NCI-H510A treated with DMSO at 0.1 percent for 48 hours (cell line): Measurements from ENCODE around the gene CYP2J2.
"Not testable (repeated sequence)": the region's sequence is repeated elsewhere in the genome, so short reads cannot be mapped to it uniquely, and the experiment has no call there.

Source experiments
- DNase-seq: peaks from one replicate; lab custom pipeline; 2025; lab: John Stamatoyannopoulos, UW

The CYP2J2 gene, protein sequence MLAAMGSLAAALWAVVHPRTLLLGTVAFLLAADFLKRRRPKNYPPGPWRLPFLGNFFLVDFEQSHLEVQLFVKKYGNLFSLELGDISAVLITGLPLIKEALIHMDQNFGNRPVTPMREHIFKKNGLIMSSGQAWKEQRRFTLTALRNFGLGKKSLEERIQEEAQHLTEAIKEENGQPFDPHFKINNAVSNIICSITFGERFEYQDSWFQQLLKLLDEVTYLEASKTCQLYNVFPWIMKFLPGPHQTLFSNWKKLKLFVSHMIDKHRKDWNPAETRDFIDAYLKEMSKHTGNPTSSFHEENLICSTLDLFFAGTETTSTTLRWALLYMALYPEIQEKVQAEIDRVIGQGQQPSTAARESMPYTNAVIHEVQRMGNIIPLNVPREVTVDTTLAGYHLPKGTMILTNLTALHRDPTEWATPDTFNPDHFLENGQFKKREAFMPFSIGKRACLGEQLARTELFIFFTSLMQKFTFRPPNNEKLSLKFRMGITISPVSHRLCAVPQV

DNA sequence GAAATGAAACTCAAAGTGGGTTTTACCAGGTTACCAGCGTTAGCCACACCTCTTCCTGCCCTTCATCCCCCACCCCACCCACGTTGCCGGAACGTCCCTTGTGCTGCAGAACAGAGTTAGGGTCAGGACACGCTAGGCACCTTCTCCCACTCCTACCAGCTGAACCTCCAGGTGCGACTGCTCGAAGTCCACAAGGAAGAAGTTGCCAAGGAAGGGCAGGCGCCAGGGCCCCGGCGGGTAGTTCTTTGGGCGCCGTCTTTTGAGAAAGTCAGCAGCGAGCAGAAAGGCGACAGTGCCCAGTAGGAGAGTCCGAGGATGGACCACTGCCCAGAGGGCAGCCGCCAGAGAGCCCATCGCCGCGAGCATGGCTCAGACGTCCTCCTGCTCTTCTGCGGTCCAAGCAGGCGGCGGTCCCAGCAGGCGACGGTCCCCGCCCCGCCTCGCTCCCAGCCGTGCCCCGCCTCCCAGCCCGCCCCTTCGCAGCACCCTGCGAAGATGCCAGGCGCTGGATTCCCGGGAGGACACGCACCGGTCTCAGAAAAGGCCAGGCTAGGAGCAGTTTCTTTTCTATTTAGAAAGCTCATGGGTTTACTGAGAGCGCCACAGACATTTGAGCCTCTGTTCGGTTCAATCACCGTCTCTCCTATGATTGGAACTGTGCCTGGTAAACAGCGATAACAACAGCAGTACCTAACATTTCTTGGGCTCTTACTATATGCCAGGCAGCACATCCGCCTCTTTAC lies at the start of gene CYP2J2:
Gene CYP2J2 (minus strand): TSS at position 393 of the 743 bp plus-strand sequence. CDS start 27 bp downstream, at position 366.
- DNase-seq, result peak; percentile 80

DNA sequence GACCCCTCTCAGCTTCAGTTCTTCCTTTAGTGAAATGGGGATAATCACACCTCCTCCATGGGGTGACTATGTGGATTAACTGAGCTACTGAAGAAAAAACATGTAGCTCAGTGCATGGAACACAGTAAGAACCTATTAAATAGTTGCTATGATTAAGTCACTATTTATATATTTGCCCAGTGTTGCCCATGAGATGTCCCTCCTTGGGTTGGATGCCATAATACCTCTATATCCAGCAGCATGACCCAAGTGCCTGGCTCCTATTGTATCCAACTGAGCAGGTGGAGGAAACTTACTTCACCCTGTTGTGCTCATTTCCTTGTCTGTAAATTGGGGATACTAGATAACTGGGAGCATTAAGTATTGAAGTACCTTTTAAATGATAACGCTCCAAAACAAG lies 47.1 kb upstream of the CYP2J2 start:
- DNase-seq, result no peak

DNA sequence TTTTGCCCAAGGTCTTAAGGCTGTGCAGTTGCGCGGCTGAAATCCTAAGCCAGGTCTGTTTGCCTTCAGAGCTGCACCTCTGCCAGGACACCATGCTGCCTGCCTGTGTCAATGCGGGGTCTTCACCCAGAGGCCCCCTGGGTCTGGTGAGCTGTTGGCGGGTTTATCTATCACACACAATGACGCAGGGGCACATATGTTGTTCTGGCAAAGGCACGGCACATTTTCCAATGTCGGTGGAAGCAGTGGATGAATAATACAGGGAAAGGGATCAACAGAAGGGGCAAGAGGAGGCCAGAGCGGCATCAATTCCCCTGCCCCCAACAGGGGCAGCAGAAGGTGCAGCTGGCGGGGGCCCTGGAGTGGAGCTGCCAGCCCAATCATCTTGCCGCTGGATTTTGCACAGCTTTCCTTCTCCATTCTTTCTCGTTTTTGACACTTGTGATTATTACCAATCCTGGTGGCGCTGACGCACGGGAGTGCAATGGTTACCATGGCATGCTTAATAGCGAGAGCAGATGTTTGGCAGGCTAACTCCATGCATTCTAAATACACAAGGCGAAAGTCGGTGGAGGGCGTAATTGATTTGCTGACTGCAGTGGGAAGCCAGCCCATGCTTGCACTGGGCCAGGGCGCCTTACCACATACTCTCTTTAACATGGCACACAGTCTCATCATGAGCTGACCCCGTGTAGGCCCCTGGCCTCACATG lies 45.8 kb upstream of the CYP2J2 start:
- DNase-seq, result no peak

DNA sequence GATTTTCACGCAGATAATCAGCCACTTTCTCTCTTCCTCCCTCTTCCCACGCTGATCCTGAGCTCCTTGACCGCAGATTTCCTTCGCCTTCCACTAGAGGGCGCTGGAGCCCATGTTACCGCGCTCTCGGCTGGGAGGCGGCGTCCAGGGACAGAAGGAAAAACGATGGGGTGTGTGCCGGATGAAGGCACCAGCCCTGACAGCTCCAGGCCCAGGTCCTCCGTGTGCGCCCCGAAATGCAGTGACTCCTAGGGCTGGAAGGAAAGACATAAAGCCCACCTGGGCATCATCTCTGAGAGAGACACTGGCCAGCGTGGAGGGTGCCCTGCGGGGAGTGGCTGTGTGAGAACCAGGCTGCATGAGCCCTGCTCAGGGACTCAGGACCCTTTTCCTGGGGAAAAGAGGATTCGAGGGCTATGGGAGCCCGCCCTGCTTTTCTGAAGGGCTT lies 44.9 kb upstream of the CYP2J2 start:
- DNase-seq, result peak; percentile 69

DNA sequence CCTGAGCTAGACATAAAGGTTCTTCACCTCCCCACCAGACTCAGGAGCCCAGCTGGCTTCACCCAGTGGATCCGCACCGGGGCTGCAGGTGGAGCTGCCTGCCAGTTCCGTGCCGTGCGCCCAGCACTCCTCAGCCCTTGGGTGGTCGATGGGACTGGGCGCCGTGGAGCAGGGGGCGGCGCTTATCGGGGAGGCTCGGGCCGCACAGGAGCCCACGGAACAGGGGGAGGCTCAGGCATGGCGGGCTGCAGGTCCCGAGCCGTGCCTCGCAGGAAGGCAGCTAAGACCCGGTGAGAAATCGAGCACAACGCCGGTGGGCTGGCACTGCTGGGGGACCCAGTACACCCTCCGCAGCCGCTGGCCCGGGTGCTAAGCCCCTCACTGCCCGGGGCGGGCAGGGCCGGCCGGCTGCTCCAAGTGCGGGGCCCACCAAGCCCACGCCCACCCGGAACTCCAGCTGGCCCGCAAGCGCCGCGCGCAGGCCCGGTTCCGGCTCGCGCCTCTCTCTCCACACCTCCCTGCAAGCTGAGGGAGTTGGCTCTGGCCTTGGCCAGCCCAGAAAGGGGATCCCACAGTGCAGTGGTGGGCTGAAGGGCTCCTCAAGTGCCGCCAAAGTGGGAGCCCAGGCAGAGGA lies 43.1 kb upstream of the CYP2J2 start:
- not testable (repeated sequence) for DNase-seq

DNA sequence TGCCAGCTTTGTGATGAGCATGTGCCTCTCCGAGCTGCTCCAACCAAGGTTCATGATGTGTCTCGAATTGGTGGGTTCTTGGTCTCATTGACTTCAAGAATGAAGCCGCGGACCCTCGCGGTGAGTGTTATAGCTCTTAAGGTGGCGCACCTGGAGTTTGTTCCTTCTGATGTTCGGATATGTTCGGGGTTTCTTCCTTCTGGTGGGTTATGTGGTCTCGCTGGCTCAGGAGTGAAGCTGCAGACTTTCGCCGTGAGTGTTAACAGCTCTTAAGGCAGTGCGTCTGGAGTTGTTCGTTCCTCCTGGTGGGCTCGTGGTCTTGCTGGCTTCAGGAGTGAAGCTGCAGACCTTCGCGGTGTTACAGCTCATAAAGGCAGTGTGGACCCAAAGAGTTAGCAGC lies 42.2 kb upstream of the CYP2J2 start:
- not testable (repeated sequence) for DNase-seq

DNA sequence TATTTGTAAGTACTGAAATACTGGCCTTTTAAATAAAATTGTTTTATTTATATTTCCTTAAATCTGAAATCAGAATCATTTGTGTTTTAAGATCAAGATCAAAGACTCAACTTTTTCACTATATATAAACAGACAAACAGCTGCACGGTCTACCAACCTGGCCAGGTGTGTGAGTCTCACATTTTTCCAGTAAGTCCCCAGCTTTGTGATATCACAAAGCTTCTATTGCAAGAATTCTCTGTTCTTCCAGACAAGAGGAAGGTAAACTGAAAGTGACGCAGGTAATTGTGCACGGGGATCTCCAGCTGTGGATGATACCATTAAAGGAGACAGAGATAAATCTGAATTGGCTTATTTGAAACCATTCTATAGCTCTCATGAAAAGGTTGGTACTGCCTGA lies 41.2 kb upstream of the CYP2J2 start:
- DNase-seq, result peak; percentile 70

DNA sequence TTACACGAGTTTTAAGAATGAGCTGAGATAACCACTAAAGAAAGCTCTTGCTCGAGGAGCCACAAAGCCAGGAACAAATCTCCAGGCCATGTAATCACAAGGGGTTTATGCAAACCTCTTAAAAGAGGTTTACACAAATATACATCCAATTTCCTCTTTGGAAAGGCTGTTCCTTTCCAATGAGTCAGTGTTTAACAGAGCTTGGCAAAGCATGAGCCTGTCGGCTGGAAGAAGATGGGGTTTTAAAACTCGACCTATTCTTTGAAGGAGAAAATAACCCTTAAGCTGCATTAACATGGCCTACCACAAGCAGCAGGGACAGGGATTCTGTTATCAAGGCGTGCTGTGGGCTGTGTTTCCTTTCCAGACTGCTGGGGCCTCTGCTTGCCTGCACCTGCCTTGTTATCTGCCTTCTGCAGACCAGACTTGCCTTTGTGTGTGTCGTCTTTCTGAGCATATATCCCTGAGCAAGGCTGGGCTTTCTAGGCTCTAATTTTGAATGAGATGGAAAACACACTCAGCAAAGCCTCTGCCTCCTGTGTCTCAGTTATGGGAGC lies 40.6 kb upstream of the CYP2J2 start:
- DNase-seq, result peak; percentile 70

DNA sequence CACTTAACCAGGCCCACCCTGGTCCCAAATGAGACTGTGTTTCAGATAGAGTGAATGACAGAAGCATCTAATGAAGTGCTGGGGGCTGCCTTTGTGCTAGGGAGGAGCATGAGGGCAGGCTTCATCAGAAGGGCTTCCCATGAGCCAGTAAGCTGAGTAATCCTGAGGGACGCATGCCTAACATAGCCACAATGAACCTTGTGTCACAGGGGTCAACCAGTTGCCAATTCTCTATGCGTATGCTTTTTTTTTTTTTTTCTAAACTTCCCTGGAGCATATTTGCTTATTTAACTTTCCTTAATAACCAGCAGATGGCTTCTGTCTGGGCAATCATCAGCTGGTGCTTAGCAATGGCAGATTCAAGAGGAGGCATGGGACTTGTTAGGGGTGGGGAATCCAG lies 25.5 kb upstream of the CYP2J2 start:
- DNase-seq, result no peak

DNA sequence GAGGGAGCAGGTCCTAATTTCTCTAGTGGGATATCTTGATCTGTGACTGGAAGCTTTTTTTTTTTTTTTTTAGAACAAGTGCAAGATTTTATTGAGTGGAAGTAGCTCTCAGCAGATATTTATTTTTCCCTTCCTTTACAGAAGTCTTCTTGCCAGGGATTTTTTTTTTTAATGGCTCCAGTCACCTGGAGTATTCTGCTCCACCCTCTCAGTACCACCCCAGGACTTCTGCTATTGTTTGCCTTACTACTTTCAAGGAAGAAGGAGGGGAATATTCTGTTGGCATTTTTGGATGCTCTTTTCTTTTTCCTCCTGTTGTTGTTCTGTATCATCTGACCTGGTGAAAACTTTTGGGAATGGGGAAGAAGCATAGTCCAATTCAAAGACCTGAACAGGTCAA lies 23.1 kb upstream of the CYP2J2 start:
- no peak for DNase-seq

DNA sequence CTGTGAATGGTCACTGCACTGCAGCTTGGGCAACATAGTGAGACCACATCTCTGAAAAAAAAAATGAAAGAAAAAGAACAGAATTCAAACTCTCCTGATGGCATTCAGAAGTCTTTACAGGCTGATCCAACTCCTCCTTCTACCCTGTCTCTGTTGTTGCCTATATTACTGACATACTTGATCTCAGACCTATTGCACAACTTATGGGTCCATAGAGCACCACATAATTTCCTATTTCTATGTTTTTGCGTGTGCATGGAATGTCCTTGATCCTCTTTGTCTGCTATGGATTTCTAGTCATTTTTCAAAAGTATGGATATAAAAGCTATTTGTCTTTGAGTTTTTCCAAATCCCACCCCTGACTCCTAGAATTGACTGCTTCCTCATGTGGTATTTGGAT lies 22.4 kb upstream of the CYP2J2 start:
- no peak for DNase-seq

DNA sequence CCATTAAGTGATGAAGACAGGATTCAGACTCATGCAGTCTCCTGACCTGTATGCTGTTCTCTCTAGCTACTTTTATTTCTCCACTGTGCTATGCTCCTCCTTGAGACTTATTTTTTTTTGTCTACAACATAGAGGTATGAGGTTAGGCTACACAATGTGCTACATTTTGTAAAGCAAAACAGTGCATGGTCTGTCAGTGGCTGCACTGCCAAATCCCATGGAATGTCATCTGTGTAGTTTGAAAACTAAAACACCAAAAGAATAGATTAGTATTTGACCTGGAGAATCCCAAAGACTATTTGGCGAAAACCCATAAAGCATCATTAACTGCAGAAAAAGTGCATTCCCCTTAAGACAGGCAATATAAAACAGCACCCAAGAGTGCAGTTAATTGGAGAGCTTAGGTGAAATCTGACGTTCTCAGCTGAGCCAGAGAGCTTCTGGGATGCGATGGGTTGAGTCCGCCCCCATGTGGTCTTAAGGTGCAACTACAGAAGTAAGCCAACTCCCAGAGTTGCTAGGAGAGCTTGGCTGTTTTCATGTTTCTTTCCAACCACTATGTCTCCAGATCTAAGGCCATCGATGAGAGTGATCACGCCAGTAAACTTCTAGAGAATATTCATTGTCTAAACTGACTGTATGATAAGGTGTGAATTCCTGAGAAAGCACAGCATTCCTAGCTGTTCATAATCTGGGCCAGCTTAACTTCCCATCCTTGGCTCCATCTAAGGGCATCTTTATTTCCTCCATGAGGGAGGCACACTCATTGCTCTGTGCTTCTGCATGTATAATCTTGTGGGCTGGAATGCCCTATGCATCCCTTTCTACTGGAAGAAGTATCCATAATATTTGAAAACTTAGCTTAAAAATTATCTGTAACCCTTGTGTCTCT lies 20.7 kb upstream of the CYP2J2 start:
- DNase-seq, result peak; percentile 84

DNA sequence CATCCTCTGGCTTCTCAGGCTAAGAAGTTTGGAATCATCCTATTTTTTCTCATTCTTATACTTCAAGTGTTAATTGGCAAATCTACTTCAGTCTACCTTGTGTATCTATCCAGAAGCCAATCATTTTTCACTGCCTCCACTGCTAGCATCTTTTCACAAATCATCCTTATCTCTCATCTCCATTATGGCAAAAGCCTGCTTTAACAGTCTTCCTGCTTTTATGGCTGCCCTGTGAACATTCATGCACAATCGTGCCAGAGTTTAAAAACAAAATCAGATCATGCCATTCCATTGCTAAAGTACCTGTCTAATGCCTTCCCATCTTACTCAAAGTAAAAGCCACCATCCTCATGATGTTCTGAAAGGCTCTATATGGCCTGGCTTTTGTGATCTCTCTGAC lies 19.2 kb upstream of the CYP2J2 start:
- no peak for DNase-seq

DNA sequence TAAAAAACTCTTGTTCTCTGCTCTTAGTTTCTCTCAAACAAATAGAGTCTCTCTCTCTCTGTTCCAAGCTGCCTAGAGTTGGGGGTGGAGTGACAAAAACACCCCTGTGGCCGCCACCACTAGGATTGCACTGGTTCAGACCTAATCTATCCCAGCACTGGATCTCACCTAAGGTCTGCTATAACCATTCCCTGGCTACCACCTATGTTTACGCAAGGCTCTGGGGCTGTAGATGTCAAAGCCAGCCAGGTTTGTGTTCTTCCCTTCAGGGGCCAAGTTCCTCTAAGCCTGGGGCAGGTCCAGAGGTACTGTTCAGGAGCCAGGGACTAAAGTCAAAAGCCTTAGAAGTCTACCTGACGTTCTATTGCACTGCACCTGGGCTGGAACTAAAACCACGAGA lies 12.8 kb upstream of the CYP2J2 start:
- no peak for DNase-seq

DNA sequence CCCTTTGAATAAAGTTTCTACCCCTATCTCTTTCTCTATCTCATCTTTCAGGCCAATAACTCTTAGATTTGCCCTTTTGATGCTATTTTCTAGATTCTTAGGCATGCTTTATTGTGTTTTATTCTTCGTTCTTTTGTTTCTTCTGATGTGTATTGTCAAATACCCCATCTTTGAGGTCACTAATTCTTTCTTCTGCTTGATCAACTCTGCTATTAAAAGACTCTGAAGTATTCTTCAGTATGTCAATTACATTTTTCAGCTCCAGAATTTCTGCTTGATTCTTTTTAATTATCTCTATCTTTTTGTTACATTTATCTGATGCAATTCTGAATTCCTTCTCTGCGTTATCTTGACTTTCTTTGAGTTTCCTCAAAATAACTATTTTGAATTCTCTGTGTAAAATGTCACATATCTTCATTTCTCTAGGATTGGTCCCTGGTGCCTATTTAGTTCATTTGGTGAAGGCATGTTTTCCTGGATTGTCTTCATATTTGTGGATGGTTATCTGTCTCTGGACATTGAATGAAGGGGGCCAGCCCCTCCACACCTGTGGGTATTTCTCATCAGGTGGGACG lies 11.2 kb upstream of the CYP2J2 start:
- no peak for DNase-seq

DNA sequence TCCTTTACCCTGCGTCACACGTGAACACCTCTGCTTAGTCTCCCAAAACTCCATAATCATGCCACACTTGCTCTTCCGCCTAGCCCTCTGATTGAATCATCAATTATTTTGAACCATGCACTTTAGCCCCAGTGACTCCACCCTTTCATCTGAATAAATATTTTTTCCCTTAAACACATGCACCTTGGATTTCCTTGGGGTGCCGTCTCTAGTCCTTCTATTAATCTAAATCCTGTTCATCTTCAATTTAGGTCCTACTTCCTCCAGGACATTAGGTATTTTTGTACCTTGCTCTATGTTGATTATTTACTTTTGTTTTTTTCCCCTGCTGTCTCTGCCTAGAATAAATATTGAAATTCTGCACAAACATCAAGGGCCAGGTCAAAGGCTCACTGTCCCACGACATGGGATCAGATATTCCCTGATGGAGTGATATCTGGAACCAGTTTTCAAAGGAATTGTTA lies 9.8 kb upstream of the CYP2J2 start:
- no peak for DNase-seq

DNA sequence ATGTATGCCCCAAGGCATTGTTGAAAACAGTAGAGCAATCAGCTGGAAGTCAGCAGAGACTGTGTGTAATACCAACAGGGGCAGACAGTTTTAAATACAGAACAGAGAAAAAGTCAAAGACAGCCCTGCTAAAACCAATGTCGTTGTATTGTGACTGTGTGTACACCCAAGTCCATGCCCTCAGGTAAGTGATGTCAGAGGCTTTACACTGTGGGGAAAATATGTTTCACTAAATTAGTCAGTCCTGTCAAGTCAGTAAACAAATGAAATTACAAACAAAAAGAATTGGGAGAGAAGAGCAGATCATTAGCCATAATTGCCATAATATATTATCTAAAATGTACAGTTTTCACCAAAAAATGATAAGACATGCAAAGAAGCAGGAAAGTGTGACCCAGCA lies 2.4 kb upstream of the CYP2J2 start:
- DNase-seq, result no peak

DNA sequence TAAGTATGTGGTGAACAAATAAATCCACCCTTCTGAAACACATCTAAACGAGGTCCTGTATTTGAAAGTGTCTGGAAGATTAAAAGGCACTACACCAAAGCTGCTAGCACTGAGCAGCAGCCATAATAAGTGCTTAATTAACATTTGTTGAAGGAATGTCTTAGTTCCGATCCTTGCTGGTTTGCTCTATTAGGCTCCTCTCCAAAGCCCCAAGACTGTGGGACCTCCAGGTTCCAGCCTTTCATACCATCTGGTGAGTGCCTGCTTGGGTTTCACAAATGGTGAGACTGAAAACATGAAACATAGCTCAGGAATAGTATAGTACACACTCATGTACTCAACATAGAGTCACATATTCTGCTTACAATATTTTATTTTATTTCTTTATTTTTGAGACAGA lies 640 bp upstream of the CYP2J2 start:
- no peak for DNase-seq

DNA sequence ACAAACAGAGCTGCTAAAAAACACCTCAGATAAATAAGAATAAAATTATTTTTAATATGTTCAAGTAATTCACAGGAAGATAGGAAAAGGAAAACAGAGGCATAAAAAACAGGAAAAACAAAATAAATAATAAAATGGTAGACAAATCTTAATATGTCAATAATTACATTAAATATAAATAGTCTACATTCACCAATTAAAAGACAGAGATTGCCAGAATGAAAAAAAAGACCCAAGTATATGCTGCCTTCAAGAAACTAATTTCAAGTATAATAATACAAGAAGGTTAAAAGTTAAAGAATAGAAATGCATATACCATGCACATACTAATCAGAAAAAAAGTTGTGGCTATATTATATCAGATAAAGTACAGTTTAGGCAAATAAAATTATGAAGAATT lies 1.9 kb downstream of the CYP2J2 start:
- no peak for DNase-seq

DNA sequence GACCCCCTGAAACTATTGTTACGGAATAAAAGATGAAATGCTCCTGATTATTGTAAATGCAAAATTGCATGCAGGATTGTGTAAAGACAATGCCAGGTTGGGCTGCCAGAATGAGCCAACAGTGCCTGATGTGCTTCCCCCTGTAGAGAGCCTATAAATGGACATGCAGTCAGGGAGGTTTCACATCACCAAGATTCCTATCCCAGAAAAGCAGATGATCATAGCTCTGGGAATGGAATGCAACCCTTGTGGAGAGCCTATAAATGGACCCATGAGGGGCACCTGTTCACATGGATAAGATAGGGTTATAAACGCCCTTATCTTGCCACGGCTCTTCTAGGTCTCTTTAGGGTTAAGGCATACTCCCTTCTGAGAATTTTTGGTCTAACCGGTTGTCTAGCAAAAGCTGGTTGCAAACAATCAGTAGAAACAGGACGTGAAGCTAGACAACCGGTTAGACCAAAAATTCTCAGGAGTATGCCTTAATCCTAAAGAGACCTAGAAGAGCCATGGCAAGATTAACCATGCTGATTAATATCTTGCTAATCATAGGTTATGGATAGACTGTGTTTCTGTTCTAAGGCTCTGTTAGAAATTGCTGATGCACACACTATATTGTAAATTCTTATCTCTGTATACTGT lies 5.2 kb downstream of the CYP2J2 start:
- DNase-seq, result not testable (repeated sequence)
